Activated naive CD8-positive, alpha-beta T cell (primary cell): Measurements from ENCODE around the gene APRT.

Source experiments
- H3K27ac Mint-ChIP-seq: one replicate; pipeline ENCODE4 v1.8.0; 2021; ENCODE audit warnings: mixed read lengths
- H3K27me3 Mint-ChIP-seq: one replicate; pipeline ENCODE4 v1.8.0; 2021; ENCODE audit warnings: mixed read lengths
- H3K36me3 Mint-ChIP-seq: one replicate; pipeline ENCODE4 v1.8.0; 2021; ENCODE audit warnings: mixed read lengths
- H3K4me1 Mint-ChIP-seq: one replicate; pipeline ENCODE4 v1.8.0; 2021; ENCODE audit warnings: low read depth, mixed read lengths
- H3K4me3 Mint-ChIP-seq: one replicate; pipeline ENCODE4 v1.8.0; 2021; ENCODE audit warnings: mild to moderate bottlenecking, mixed read lengths
- H3K9me3 Mint-ChIP-seq: one replicate; pipeline ENCODE4 v1.8.0; 2021; ENCODE audit warnings: low read depth, mixed read lengths

Gene APRT

DNA sequence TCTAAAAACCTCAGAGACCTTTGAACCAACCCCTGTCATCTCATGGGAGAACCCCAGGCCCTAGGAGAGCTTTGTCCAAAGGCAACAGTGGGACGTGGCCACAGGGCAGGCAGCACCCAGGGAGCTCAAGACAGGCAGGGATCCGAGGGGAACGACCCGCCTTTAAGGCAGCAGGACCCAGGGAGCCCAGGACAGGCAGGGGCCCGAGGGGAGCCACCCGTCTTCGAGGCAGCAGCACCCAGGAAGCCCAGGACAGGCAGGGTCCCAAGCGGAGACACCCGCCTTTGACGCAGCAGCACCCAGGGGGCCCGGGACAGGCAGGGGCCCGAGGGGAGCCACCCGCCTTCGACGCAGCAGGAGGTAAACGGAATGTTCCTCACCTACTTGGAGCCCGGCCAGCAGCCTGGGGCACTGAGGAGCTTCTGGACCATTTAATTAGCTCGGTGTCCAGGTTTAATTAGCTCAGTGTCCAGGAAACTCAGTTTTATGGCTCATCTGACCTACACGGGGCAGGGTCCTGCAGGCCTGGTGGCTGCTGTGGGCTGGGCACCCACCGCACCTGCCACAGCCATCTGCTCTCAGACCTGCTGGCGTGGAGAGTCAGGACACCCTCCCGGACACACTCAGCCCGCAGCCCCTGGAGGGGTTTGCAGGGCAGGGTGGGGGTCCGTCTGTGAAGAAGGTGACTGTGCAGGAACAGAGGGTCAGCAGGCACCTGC, 51.1 kb downstream of the APRT start:
- no peaks in the 10 kb centered on the region for H3K36me3 Mint-ChIP-seq

DNA sequence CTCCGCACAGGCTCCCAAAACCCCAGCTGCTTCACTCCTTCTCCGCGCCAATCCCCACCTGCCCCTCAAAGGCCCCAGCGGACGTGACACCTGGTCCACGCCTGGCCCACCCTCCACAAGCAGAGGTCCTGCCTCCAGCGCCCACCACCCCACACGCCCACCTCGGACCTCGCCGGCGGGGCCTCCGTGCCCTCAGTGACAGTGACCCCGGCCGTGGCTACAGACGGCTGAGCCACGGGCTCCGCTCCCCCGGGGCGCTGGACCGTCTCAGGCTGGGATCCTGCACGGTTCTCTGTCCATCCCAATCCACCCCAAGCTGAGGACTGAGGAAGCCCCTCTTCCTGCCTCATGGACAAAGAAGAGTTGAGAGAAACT, 51.8 kb downstream of the APRT start:
- Mint-ChIP-seq H3K27me3 (no peaks in the 10 kb centered on the region), H3K4me3 (no peak overlapping the region), H3K9me3 (no peaks in the 10 kb centered on the region), H3K4me1 (peaks cover 9% of the 10 kb centered on the region), H3K27ac (no peak overlapping the region), H3K36me3 (no peaks in the 10 kb centered on the region)

More for the DNA sequence above, 51.1 kb downstream of the APRT start:
- Mint-ChIP-seq H3K27me3 (no peaks in the 10 kb centered on the region), H3K27ac (no peak overlapping the region), H3K4me1 (peaks cover 7% of the 10 kb centered on the region), H3K4me3 (no peak overlapping the region), H3K9me3 (no peaks in the 10 kb centered on the region)
